HK-2 (cell line): ENCODE data around the gene APPBP2.

Source experiments
- DNase-seq: peaks from one replicate; pipeline ENCODE4 v3.0.0-alpha.2; 2018; ENCODE audit not compliant: unreplicated experiment

Gene APPBP2

GRCh38 chr17:60396412-60396811 lies 129.6 kb downstream of the APPBP2 start:
- no peak for DNase-seq

- no peak for DNase-seq
Measured at GRCh38 chr17:60395508-60396065, 130.5 kb downstream of the APPBP2 start.

- DNase-seq: no peak
Measured at GRCh38 chr17:60393840-60394723, 132.0 kb downstream of the APPBP2 start.
